HG03342 (cell line): ENCODE results near the gene INPP4A.
A peak's percentile ranks its signal among the peaks of the same experiment; 100 is the strongest.
"Not testable (repeated sequence)": the region's sequence is repeated elsewhere in the genome, so short reads cannot be mapped to it uniquely, and the experiment has no call there.

Experiments used
- ATAC-seq: cut with Tn5 transposase; IDR thresholded peaks from one replicate; pipeline ENCODE4 v1.9.1; 2021; ENCODE audit warnings: mild to moderate bottlenecking, moderate library complexity; ENCODE audit not compliant: unreplicated experiment

The INPP4A gene

GRCh38 chr2:98444436-98445176 is at the start of gene INPP4A:
Gene INPP4A, plus strand, starts transcription at chr2:98444858. Its CDS starts 75,191 bp downstream, at chr2:98520049.
- peak; percentile 71 for ATAC-seq

- no peak for ATAC-seq
Observed at GRCh38 chr2:98395977-98396376, 48.7 kb upstream of the INPP4A start.

GRCh38 chr2:98396745-98397355 is 47.8 kb upstream of the INPP4A start:
- ATAC-seq: no peak

GRCh38 chr2:98399140-98399539 is 45.5 kb upstream of the INPP4A start:
- no peak for ATAC-seq

- no peak for ATAC-seq
Observed at GRCh38 chr2:98403878-98404277, 40.8 kb upstream of the INPP4A start.

GRCh38 chr2:98404556-98405250 is 40.0 kb upstream of the INPP4A start:
- no peak for ATAC-seq

GRCh38 chr2:98405301-98405700 is 39.4 kb upstream of the INPP4A start:
- ATAC-seq: no peak

GRCh38 chr2:98408155-98408554 is 36.5 kb upstream of the INPP4A start:
- no peak for ATAC-seq

GRCh38 chr2:98412751-98413458 is 31.8 kb upstream of the INPP4A start:
- peak; percentile 77 for ATAC-seq

- ATAC-seq: not testable (repeated sequence)
Observed at GRCh38 chr2:98414246-98414645, 30.4 kb upstream of the INPP4A start.

GRCh38 chr2:98415719-98416248 is 28.9 kb upstream of the INPP4A start:
- not testable (repeated sequence) for ATAC-seq

GRCh38 chr2:98416383-98417159 is 28.1 kb upstream of the INPP4A start:
- no peak for ATAC-seq

- no peak for ATAC-seq
Observed at GRCh38 chr2:98419544-98419943, 25.1 kb upstream of the INPP4A start.

GRCh38 chr2:98419977-98420725 is 24.5 kb upstream of the INPP4A start:
- ATAC-seq: no peak

- no peak for ATAC-seq
Observed at GRCh38 chr2:98422449-98422848, 22.2 kb upstream of the INPP4A start.

GRCh38 chr2:98426771-98427170 is 17.9 kb upstream of the INPP4A start:
- no peak for ATAC-seq

- no peak for ATAC-seq
Observed at GRCh38 chr2:98432145-98432544, 12.5 kb upstream of the INPP4A start.

GRCh38 chr2:98433363-98433964 is 11.2 kb upstream of the INPP4A start:
- ATAC-seq: no peak

- no peak for ATAC-seq
Observed at GRCh38 chr2:98434492-98434891, 10.2 kb upstream of the INPP4A start.
